22Rv1 (cell line): ENCODE measurements around the gene EXOC4.
"Not testable (repeated sequence)": the region's sequence is repeated elsewhere in the genome, so short reads cannot be mapped to it uniquely, and the experiment has no call there.

Experiments used
- CTCF ChIP-seq: fragments of 450-650 bp; IDR thresholded peaks from 2 replicates; pipeline ENCODE4 v1.5.1; 2017; ENCODE audit warnings: mild to moderate bottlenecking
- ZFX ChIP-seq: fragments of 450-650 bp; IDR thresholded peaks from 2 replicates; pipeline ENCODE4 v1.6.1; 2017; ENCODE audit warnings: antibody characterized with exemption, borderline replicate concordance

GRCh38 chr7:133278975-133279374 lies 26.1 kb downstream of the EXOC4 start:
- TF ChIP-seq CTCF, ZFX: not testable (repeated sequence)
